ENCODE results near the gene FOXP1. TPM values are rescaled to one million over a fixed set of nuclear protein-coding genes. Genes with fewer than 3 reads are reported as not detected.

FOXP1 gene
- total RNA-seq, 2 donors from 2014 or later: 41.7 to 94.3 TPM

- H3K4me3 ChIP-seq (ENCODE audit: low read length): no peak overlapping the region
- H3K27ac ChIP-seq (ENCODE audit: low read depth, low read length): no peak overlapping the region
- no peaks in the 10 kb centered on the region for H3K27me3 ChIP-seq (ENCODE audit: control insufficient read depth, insufficient read depth, low read length, poor library complexity, severe bottlenecking)
- no peaks in the 10 kb centered on the region for H3K9me3 Mint-ChIP-seq
- TF ChIP-seq CTCF (conservative IDR thresholded peaks at IDR 0.05): no peak
- no peaks in the 10 kb centered on the region for H3K27me3 Mint-ChIP-seq (ENCODE audit: insufficient read depth)
- H3K4me3 Mint-ChIP-seq: no peak overlapping the region
- no peak overlapping the region for H3K9ac ChIP-seq (ENCODE audit: extremely low read depth, low read length, poor library complexity, severe bottlenecking)
- H3K4me1 Mint-ChIP-seq: peaks cover 39% of the 10 kb centered on the region
- H3K27ac Mint-ChIP-seq: no peak overlapping the region
- 95% methylated on average over 2 of the region's 2 CpGs; no CpG with 5 or more reads in 1 of the 2 experiments for WGBS, 2 experiments (ENCODE audit: insufficient coverage in 1 of 2, insufficient read length in 1 of 2)
- H3K36me3 Mint-ChIP-seq (ENCODE audit: low read depth): peaks cover 6% of the 10 kb centered on the region
- H3K9me3 ChIP-seq (ENCODE audit: control insufficient read depth, low read length): no peaks in the 10 kb centered on the region
- no peak for DNase-seq
- H3K4me1 ChIP-seq (ENCODE audit: control insufficient read depth, insufficient read depth, low read length): no peaks in the 10 kb centered on the region
- H3K36me3 ChIP-seq (ENCODE audit: control insufficient read depth, insufficient read depth, low read length): no peaks in the 10 kb centered on the region
Measured at GRCh38 chr3:71545330-71545729, 38.2 kb downstream of the FOXP1 start.

DNA sequence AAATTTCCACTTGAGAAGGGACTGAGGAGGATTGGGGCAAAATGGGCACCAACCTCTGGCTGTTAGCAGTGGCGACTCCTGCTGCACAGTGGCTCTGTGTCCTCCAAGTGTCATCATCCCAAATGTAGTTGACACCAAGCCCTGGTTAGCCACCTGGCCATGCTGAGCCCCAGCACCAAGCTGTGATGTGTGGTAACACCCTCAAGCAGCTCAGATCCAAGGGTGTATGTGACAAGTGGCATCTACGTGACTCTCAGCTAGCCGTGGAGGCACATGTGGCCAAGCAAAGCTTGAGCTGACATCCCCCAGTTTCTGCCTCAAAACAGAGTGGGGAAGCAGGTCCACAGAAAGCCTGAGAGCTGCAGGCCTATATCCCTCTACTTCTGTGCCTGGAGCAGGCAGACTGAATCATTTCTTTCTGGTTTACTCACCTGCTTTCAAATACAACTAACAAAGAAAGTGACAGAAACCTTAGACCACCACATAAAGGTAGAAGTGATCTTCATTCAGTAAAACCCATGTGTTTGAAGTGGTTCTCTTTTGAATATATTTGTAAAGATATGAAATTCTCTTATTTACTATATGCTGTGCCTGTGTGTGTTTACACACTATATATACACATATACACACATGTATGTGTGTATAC is 40.0 kb downstream of the FOXP1 start:
- no peaks in the 10 kb centered on the region for H3K4me1 ChIP-seq (ENCODE audit: control insufficient read depth, insufficient read depth, low read length)
- H3K4me3 Mint-ChIP-seq: no peak overlapping the region
- H3K27ac Mint-ChIP-seq: no peak overlapping the region
- H3K4me1 Mint-ChIP-seq: peaks cover 43% of the 10 kb centered on the region
- no peaks in the 10 kb centered on the region for H3K27me3 Mint-ChIP-seq (ENCODE audit: insufficient read depth)
- no peaks in the 10 kb centered on the region for H3K9me3 ChIP-seq (ENCODE audit: control insufficient read depth, low read length)
- DNase-seq: no peak
- H3K9ac ChIP-seq (ENCODE audit: extremely low read depth, low read length, poor library complexity, severe bottlenecking): no peak overlapping the region
- WGBS, 2 experiments (ENCODE audit: insufficient coverage in 1 of 2, insufficient read length in 1 of 2): 60 to 80% methylated on average over 1 to 3 of the region's 3 CpGs
- TF ChIP-seq CTCF (conservative IDR thresholded peaks at IDR 0.05): no peak
- no peaks in the 10 kb centered on the region for H3K27me3 ChIP-seq (ENCODE audit: control insufficient read depth, insufficient read depth, low read length, poor library complexity, severe bottlenecking)
- H3K9me3 Mint-ChIP-seq: no peaks in the 10 kb centered on the region
- H3K36me3 ChIP-seq (ENCODE audit: control insufficient read depth, insufficient read depth, low read length): no peaks in the 10 kb centered on the region
- H3K36me3 Mint-ChIP-seq (ENCODE audit: low read depth): peaks cover 8% of the 10 kb centered on the region
- H3K4me3 ChIP-seq (ENCODE audit: low read length): no peak overlapping the region
- no peak overlapping the region for H3K27ac ChIP-seq (ENCODE audit: low read depth, low read length)

DNA sequence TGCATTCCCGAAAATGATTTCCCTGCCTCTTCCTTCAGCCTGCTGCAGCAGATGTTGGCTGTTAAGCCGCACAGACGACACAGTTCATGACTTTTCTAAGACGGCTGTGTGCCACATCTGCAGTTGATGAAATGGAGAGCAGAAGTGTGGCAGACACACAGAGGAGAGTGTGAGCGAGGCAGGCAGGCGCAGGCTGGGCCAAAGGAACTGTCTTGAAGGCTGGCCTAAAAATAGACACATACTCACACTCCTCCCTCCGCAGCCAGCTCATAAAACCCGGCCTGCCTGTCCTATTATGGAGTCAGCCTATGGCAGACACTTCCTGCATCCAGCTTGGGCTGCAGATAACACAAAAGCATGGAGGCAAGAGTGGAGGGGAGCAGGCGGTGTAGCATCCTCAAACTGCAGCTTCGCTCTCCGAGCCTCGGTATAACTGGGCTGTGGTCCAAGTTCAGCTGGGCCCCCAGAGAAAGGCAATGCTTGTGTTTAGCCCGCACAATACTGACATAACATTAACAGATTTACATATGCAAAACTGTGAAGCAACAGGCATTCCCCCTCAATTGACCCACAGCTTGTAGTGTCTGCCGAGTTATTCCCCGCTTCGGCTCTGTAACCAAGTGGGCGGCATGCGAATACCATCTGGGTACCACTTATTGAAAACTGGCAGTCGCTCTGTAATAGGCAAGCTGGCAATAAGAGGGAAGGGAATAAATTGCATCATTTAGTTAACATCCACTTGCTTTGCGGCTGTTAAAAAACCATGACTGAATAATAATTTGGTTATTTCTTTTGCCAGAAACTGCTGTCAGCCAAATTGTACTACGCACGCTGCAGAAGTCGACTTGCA is 40.8 kb downstream of the FOXP1 start:
- no peaks in the 10 kb centered on the region for H3K9me3 ChIP-seq (ENCODE audit: control insufficient read depth, low read length)
- WGBS, 2 experiments (ENCODE audit: insufficient coverage in 1 of 2, insufficient read length in 1 of 2): 89 to 92% methylated on average over 16 to 23 of the region's 23 CpGs
- no peak overlapping the region for H3K4me3 Mint-ChIP-seq
- H3K9ac ChIP-seq (ENCODE audit: extremely low read depth, low read length, poor library complexity, severe bottlenecking): no peak overlapping the region
- no peak for DNase-seq
- peaks cover 42% of the 10 kb centered on the region for H3K4me1 Mint-ChIP-seq
- H3K4me1 ChIP-seq (ENCODE audit: control insufficient read depth, insufficient read depth, low read length): no peaks in the 10 kb centered on the region
- H3K27ac Mint-ChIP-seq: no peak overlapping the region
- no peak overlapping the region for H3K4me3 ChIP-seq (ENCODE audit: low read length)
- H3K27me3 Mint-ChIP-seq (ENCODE audit: insufficient read depth): no peaks in the 10 kb centered on the region
- H3K9me3 Mint-ChIP-seq: no peaks in the 10 kb centered on the region
- no peaks in the 10 kb centered on the region for H3K36me3 ChIP-seq (ENCODE audit: control insufficient read depth, insufficient read depth, low read length)
- H3K36me3 Mint-ChIP-seq (ENCODE audit: low read depth): peaks cover 5% of the 10 kb centered on the region
- TF ChIP-seq CTCF (conservative IDR thresholded peaks at IDR 0.05): no peak
- peak overlapping the region; percentile 9 for H3K27ac ChIP-seq (ENCODE audit: low read depth, low read length)
- H3K27me3 ChIP-seq (ENCODE audit: control insufficient read depth, insufficient read depth, low read length, poor library complexity, severe bottlenecking): no peaks in the 10 kb centered on the region
